ENCODE data around the gene NAGA. TPM values are rescaled to one million over a fixed set of nuclear protein-coding genes. Genes with fewer than 3 reads are reported as not detected.

The NAGA gene
- total RNA-seq, 3 donors from 2014 or later (not counting 1 experiment from before 2014, with no cell fraction given) = 12.8 to 15.7 (median 14.2) TPM

DNA sequence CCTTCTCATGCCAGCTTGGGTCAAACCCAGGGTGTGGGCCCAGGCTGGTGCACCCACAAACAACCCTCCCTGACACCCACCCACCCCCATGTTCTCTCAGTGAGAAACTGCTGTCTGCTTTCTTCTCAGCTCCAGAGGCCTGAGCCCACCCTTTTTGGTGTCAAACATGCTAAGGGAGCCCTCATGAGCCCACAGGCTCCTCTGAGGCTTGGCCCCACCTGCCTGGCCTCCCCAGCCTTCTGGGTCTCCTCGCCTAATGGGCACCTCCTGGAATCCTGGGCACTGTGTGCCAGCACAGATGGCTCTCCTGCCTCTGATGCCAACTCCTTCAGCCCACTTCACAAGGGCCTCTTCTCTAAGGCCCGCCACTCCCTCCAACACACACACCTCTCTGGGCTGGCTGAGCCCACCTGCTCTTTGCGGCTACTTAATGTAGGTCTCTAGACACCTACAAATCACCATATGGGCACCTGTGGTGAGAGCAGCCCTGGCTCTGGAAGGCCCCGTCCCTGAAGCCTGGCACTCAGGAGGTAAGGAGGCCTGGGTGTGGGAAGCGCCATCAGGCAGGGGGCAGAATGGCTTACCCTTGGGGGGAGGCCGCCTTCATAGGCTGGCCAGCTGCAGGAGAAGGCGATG, 4.4 kb downstream of the NAGA start:
- Mint-ChIP-seq H3K4me3 (no peak overlapping the region), H3K9me3 (no peaks in the 10 kb centered on the region), H3K36me3 (no peaks in the 10 kb centered on the region), H3K27ac (no peak overlapping the region), H3K27me3 (ENCODE audit: low read depth in 2 of 2) (no peaks in the 10 kb centered on the region), H3K4me1 (peaks cover 9 to 21% of the 10 kb centered on the region in 2 donors)
- H3K27me3 ChIP-seq (ENCODE audit: control insufficient read depth, insufficient read depth, low read length) = no peaks in the 10 kb centered on the region
- peaks cover 15% of the 10 kb centered on the region for H3K36me3 ChIP-seq (ENCODE audit: control insufficient read depth, insufficient read depth, low read length)
- 95% methylated on average over 7 of the region's 7 CpGs for WGBS (ENCODE audit: insufficient coverage)
- H3K4me1 ChIP-seq (ENCODE audit: control insufficient read depth, insufficient read depth, low read length) = peaks cover 16% of the 10 kb centered on the region
- intact Hi-C loops (cut with micrococcal nuclease) = no loop called here
- no peaks in the 10 kb centered on the region for H3K9me3 ChIP-seq (ENCODE audit: control insufficient read depth, insufficient read depth, low read length)
- TF ChIP-seq, protein P1, sequence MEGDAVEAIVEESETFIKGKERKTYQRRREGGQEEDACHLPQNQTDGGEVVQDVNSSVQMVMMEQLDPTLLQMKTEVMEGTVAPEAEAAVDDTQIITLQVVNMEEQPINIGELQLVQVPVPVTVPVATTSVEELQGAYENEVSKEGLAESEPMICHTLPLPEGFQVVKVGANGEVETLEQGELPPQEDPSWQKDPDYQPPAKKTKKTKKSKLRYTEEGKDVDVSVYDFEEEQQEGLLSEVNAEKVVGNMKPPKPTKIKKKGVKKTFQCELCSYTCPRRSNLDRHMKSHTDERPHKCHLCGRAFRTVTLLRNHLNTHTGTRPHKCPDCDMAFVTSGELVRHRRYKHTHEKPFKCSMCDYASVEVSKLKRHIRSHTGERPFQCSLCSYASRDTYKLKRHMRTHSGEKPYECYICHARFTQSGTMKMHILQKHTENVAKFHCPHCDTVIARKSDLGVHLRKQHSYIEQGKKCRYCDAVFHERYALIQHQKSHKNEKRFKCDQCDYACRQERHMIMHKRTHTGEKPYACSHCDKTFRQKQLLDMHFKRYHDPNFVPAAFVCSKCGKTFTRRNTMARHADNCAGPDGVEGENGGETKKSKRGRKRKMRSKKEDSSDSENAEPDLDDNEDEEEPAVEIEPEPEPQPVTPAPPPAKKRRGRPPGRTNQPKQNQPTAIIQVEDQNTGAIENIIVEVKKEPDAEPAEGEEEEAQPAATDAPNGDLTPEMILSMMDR (IDR thresholded peaks at IDR 0.05) = no peak
- H3K4me3 ChIP-seq (ENCODE audit: low read length) = no peak overlapping the region
- H3K27ac ChIP-seq (ENCODE audit: low read length) = no peak overlapping the region
- ATAC-seq = no peak
- DNase-seq = no peak

DNA sequence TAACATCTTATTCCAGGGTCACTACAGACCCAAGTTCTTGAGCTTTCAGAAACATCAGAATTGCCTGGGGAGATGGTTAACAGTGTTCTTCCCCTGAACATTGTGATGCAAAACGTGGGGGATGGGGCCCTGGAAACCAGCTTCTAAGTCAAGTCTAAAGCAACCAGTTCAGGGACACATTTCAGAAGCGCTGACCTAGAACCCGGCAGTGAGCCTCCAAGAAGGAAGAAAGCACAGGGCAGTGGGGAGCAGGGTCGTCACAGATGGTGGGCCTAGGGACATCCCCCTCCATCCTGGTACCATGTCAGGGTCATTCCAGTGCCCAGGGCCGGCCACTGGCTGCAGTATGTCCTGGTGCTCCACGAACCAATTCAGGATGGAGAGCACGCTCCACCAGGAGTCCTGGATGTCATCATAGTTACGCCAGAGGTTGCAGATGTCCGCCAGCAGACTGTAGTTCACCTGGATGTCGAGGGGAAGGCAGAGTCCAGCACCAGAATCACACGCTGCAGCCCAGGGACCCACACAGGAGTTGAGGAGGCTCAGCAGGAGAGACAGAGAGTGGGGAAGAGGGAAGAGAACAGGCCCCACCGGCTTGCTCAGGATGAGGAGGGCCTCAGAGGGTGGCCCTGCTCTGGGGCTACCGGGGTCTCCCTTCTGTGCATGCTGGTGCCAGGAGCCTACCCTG, 5.0 kb downstream of the NAGA start:
- H3K36me3 Mint-ChIP-seq = no peaks in the 10 kb centered on the region
- 95% methylated on average over 13 of the region's 13 CpGs for WGBS (ENCODE audit: insufficient coverage)

DNA sequence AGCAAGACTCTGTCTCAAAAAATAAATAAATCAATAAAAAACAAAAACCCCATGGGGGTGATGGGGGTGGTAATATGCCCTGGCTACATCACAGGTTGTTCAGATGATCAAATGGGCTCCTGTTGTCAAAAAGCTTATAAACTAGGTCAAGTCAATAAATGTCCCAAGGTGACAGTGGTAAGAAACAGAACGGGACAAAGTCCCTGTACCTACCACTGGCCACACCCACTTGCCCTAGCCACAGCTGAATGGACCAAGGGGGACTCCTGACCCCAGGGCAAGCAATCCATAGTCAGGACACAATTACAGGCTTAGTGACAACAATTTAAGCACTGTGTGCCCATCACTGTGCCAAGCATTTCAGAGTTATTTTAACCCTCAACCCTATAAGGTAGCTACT, 6.0 kb downstream of the NAGA start:
- Mint-ChIP-seq H3K4me3 (no peak overlapping the region), H3K27me3 (ENCODE audit: low read depth in 2 of 2) (no peaks in the 10 kb centered on the region), H3K36me3 (no peaks in the 10 kb centered on the region), H3K9me3 (no peaks in the 10 kb centered on the region), H3K27ac (no peak overlapping the region), H3K4me1 (peaks cover 0 to 5% of the 10 kb centered on the region in 2 donors)
- no peaks in the 10 kb centered on the region for H3K9me3 ChIP-seq (ENCODE audit: control insufficient read depth, insufficient read depth, low read length)
- H3K36me3 ChIP-seq (ENCODE audit: control insufficient read depth, insufficient read depth, low read length) = peaks cover 29% of the 10 kb centered on the region
- H3K27me3 ChIP-seq (ENCODE audit: control insufficient read depth, insufficient read depth, low read length) = no peaks in the 10 kb centered on the region
- DNase-seq (no peak), ATAC-seq (no peak)
- 92% methylated on average over 1 of the region's 1 CpG for WGBS (ENCODE audit: insufficient coverage)
- H3K4me1 ChIP-seq (ENCODE audit: control insufficient read depth, insufficient read depth, low read length) = peaks cover 3% of the 10 kb centered on the region
- intact Hi-C loops (cut with micrococcal nuclease) = no loop called here
- no peak overlapping the region for H3K27ac ChIP-seq (ENCODE audit: low read length)
- TF ChIP-seq, protein P1 (IDR thresholded peaks at IDR 0.05) = no peak
- H3K4me3 ChIP-seq (ENCODE audit: low read length) = no peak overlapping the region

More for the DNA sequence above, 5.0 kb downstream of the NAGA start:
- peaks cover 21% of the 10 kb centered on the region for H3K36me3 ChIP-seq (ENCODE audit: control insufficient read depth, insufficient read depth, low read length)
- H3K27me3 Mint-ChIP-seq (ENCODE audit: low read depth in 2 of 2) = no peaks in the 10 kb centered on the region
- no peak overlapping the region for H3K27ac Mint-ChIP-seq
- no peaks in the 10 kb centered on the region for H3K9me3 Mint-ChIP-seq
- no peaks in the 10 kb centered on the region for H3K27me3 ChIP-seq (ENCODE audit: control insufficient read depth, insufficient read depth, low read length)
- no peak for DNase-seq
- no peak overlapping the region for H3K4me3 ChIP-seq (ENCODE audit: low read length)
- H3K4me1 ChIP-seq (ENCODE audit: control insufficient read depth, insufficient read depth, low read length) = peaks cover 11% of the 10 kb centered on the region
- no peak overlapping the region for H3K27ac ChIP-seq (ENCODE audit: low read length)
- TF ChIP-seq, protein P1 (IDR thresholded peaks at IDR 0.05) = no peak
- peaks cover 3 to 15% of the 10 kb centered on the region in 2 donors for H3K4me1 Mint-ChIP-seq
- H3K9me3 ChIP-seq (ENCODE audit: control insufficient read depth, insufficient read depth, low read length) = no peaks in the 10 kb centered on the region
- ATAC-seq = no peak
- H3K4me3 Mint-ChIP-seq = no peak overlapping the region
- intact Hi-C loops (cut with micrococcal nuclease) = no loop called here
